GM12878 (cell line): ENCODE data around the gene EMC6. TPM values are rescaled to one million over a fixed set of nuclear protein-coding genes. Genes with fewer than 3 reads are reported as not detected.

Experiments
- ATAC-seq: fragments of 200-7000 bp; cut with Tn5 transposase; 3 replicates; pipeline ENCODE4 v1.9.1; 2020; ENCODE audit warnings: mild to moderate bottlenecking, moderate library complexity
- BruUV-seq: library from RNA; stranded (reverse); fragments of 400-500 nt; replicated peaks from 2 replicates; lab custom pipeline; 2021; lab: Mats Ljungman, UMichigan
- CTCF ChIA-PET: fragments of 300-600 bp; sonication (Branson Sonifier 250); formaldehyde crosslinking; extraction: SDS; loops from one replicate; lab custom pipeline; 2021; ENCODE audit warnings: inconsistent platforms; lab: Yijun Ruan, JAX
- POLR2A ChIA-PET: fragments of 350-600 bp; formaldehyde crosslinking; extraction: SDS; loops from one replicate; lab custom pipeline; 2021; ENCODE audit warnings: inconsistent platforms; lab: Charles Lee
- RAD21 ChIA-PET: fragments of 300-600 bp; sonication (Branson Sonifier 250); formaldehyde crosslinking; loops from one replicate; lab custom pipeline; 2023; ENCODE audit warnings: antibody characterized with exemption; ENCODE audit not compliant: unreplicated experiment; lab: Charles Lee
- SMC1A ChIA-PET: fragments of 300-600 bp; sonication (Branson Sonifier 250); formaldehyde crosslinking; loops from one replicate; lab custom pipeline; 2023; ENCODE audit not compliant: unreplicated experiment, uncharacterized antibody; lab: Charles Lee
- DNase-seq: peaks from one replicate; pipeline ENCODE4 v3.0.0-alpha.2; 2011; ENCODE audit warnings: low read depth, low spot score
- FAIRE-seq: peaks from 3 replicates; lab custom pipeline; 2011; peaks lifted over from hg19 to GRCh38; lab: Jason Lieb, UNC
- H2AFZ ChIP-seq: 2 replicates; pipeline ENCODE4 v1.6.0; 2011; ENCODE audit warnings: low read depth, low read length, control low read depth; ENCODE audit not compliant: control insufficient read depth
- H3K27ac ChIP-seq: 2 replicates; pipeline ENCODE4 v1.5.1; 2011; ENCODE audit warnings: control low read depth; ENCODE audit not compliant: control insufficient read depth, insufficient read depth
- H3K27me3 ChIP-seq, 2 experiments: replicated peaks in 1 of 2; 2 replicates each; pipeline versions ENCODE4 v1.6.0 to v1.6.1; 2011; ENCODE audit warnings: low read length in 1 of 2; ENCODE audit not compliant: control insufficient read depth in 2 of 2, insufficient read depth in 2 of 2
- H3K36me3 ChIP-seq, 2 experiments: 2 replicates each; pipeline ENCODE4 v1.5.1; 2011; ENCODE audit warnings: low read length in 1 of 2; ENCODE audit not compliant: control insufficient read depth in 2 of 2, insufficient read depth in 2 of 2
- H3K4me1 ChIP-seq: 2 replicates; pipeline ENCODE4 v1.6.1; 2011; ENCODE audit warnings: mild to moderate bottlenecking, low read length, moderate library complexity, mixed read lengths; ENCODE audit not compliant: control insufficient read depth, insufficient read depth
- H3K4me2 ChIP-seq: 2 replicates; pipeline ENCODE4 v1.6.0; 2011; ENCODE audit warnings: control low read depth; ENCODE audit not compliant: control insufficient read depth, insufficient read depth
- H3K4me3 ChIP-seq: fragments of 200-600 bp; sonication (generic); 2 replicates; pipeline ENCODE4 v1.5.1; 2016
- H3K79me2 ChIP-seq: 2 replicates; pipeline ENCODE4 v1.6.0; 2011; ENCODE audit warnings: low read length; ENCODE audit not compliant: control insufficient read depth, insufficient read depth
- H3K9ac ChIP-seq: 2 replicates; pipeline ENCODE4 v1.8.0; 2011; ENCODE audit warnings: low read length, control low read depth, mixed read lengths; ENCODE audit not compliant: control insufficient read depth, insufficient read depth
- H3K9me3 ChIP-seq: replicated peaks from 3 replicates; pipeline ENCODE4 v1.5.1; 2011; ENCODE audit warnings: mild to moderate bottlenecking, low read length; ENCODE audit not compliant: control insufficient read depth, insufficient read depth
- H4K20me1 ChIP-seq: 2 replicates; pipeline ENCODE4 v1.6.0; 2011; ENCODE audit not compliant: control insufficient read depth, insufficient read depth
- KLF5 ChIP-seq: fragments of 450-650 bp; IDR thresholded peaks from 2 replicates; pipeline ENCODE4 v1.6.1; 2014; ENCODE audit warnings: mild to moderate bottlenecking; ENCODE audit not compliant: partially characterized antibody
- MYC ChIP-seq: IDR thresholded peaks from 2 replicates; pipeline ENCODE4 v1.6.1; 2011; ENCODE audit warnings: mild to moderate bottlenecking, low read length, moderate library complexity, inconsistent platforms; ENCODE audit not compliant: insufficient read depth, insufficient replicate concordance, insufficient read length, severe bottlenecking
- NR2C2 ChIP-seq: IDR thresholded peaks from 2 replicates; pipeline ENCODE4 v1.6.1; 2011; ENCODE audit warnings: borderline replicate concordance, low read depth; ENCODE audit not compliant: control insufficient read depth, insufficient read length
- POU2F2 ChIP-seq: IDR thresholded peaks from 3 replicates; pipeline ENCODE4 v1.6.1; 2011; ENCODE audit warnings: low read depth, mild to moderate bottlenecking, low read length, borderline replicate concordance
- SMC3 ChIP-seq: IDR thresholded peaks from 2 replicates; pipeline ENCODE4 v1.6.1; 2011; ENCODE audit warnings: low read length, improper control_type of control experiment, borderline replicate concordance
- SREBF1 ChIP-seq: IDR thresholded peaks from 2 replicates; pipeline ENCODE4 v1.6.1; 2012; ENCODE audit warnings: mild to moderate bottlenecking, low read length
- ZBED1 ChIP-seq: IDR thresholded peaks from 2 replicates; pipeline ENCODE4 v1.6.1; 2016; ENCODE audit warnings: borderline replicate concordance
- ZNF207 ChIP-seq: fragments of 450-650 bp; IDR thresholded peaks from 2 replicates; pipeline ENCODE4 v1.6.1; 2014; ENCODE audit warnings: antibody characterized with exemption, mild to moderate bottlenecking, borderline replicate concordance
- ZNF274 ChIP-seq: IDR thresholded peaks from one replicate; pipeline ENCODE4 v1.8.0; 2011; ENCODE audit not compliant: insufficient read length, insufficient read depth
- WGBS: methylation state at CpG from one replicate; pipeline ENCODE4 v1.1.6; 2016; ENCODE audit warnings: low lambda C conversion rate; ENCODE audit not compliant: insufficient replicate concordance, insufficient coverage; ENCODE audit errors: missing lambda C conversion rate; 5-methylcytosine and 5-hydroxymethylcytosine counted together
- in situ Hi-C: fragments of 300-500 bp; cut with MboI; formaldehyde crosslinking; loops from 9 replicates; pipeline ENCODE4 v1.14.3; 2018; ENCODE audit warnings: mixed read lengths
- intact Hi-C: fragments of 100-400 bp; cut with micrococcal nuclease; formaldehyde crosslinking; loops from one replicate; pipeline ENCODE4 v1.14.2; 2022; ENCODE audit not compliant: unreplicated experiment
- polyA plus RNA-seq, 11 experiments: library from polyadenylated mRNA; depleted of rRNA in 4 of 11; unstranded in 6 of 11; stranded (reverse) in 5 of 11; fragments of >200 nt; fragmentation: Nextera tagmentation in 4 of 11; fragmentation: Illumina TruSeq in 1 of 11; extraction: Ambion mirVana in 4 of 11; extraction: Trizol in 1 of 11; gene quantifications; 1 replicate in 1 of 11; 2 replicates in 10 of 11; pipeline versions ENCODE4 v1.2.1 to v1.2.3, GENCODE V29; 2011 to 2016; ENCODE audit warnings: inconsistent platforms in 2 of 11, missing spikeins in 2 of 11, low read depth in 1 of 11
- total RNA-seq, 4 experiments: library from RNA; depleted of rRNA in 3 of 4; stranded (reverse); fragments of >200 nt in 3 of 4; fragmentation: Illumina TruSeq in 1 of 4; extraction: Trizol in 1 of 4; gene quantifications; 2 replicates each; pipeline versions ENCODE4 v1.2.1 to v1.2.3, GENCODE V29; 2013 to 2021
- TF ChIP-seq, protein P1 (sequence below): IDR thresholded peaks from 2 replicates; pipeline ENCODE4 v1.6.1; 2011; ENCODE audit warnings: low read depth, low read length, improper control_type of control experiment, borderline replicate concordance
- TF ChIP-seq, protein P2 (sequence below): IDR thresholded peaks from 2 replicates; pipeline ENCODE4 v1.6.1; 2012; ENCODE audit warnings: low read length, inconsistent platforms

Gene EMC6
- total and polyA plus RNA-seq, 10 of the 15 experiments (the other 5 are each of a cell fraction or from before 2014, with no cell fraction given) = 5.1 to 172 (median 35.9) TPM

DNA sequence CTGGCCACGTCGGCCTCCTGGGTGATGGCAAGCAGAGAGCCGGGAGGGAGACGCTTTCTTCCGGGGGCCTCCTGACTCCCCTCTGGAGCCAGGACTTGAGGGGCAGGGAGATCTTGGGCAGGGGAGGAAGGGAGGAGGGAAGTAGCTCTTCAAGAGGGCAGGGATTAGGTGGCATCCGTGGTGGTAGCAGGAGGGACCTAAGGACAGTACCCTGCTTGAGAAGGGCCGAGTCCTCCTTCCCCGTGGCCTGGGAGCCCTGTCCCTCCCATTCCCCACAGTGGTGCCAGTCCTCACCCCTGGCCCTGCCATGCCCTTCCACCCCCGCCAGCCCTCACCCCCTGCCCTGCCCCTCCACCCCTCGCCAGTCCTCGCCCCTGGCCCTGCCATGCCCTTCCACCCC is 12.8 kb upstream of the EMC6 start:
- 86% methylated on average over 8 of the region's 11 CpGs for WGBS
- in situ Hi-C loops = no loop called here
- H3K36me3 ChIP-seq = no peaks in the 10 kb centered on the region
- no peak for FAIRE-seq
- no peak overlapping the region for H3K4me2 ChIP-seq
- no peak overlapping the region for H2AFZ ChIP-seq
- TF ChIP-seq ZNF274 (no peak), ZNF207 (no peak), KLF5 (no peak), ZBED1 (no peak), NR2C2 (no peak), POU2F2 (no peak), MYC (no peak), SREBF1 (no peak), SMC3 (no peak)
- TF ChIP-seq, protein P1, sequence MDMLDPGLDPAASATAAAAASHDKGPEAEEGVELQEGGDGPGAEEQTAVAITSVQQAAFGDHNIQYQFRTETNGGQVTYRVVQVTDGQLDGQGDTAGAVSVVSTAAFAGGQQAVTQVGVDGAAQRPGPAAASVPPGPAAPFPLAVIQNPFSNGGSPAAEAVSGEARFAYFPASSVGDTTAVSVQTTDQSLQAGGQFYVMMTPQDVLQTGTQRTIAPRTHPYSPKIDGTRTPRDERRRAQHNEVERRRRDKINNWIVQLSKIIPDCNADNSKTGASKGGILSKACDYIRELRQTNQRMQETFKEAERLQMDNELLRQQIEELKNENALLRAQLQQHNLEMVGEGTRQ = no peak
- TF ChIP-seq, protein P2, sequence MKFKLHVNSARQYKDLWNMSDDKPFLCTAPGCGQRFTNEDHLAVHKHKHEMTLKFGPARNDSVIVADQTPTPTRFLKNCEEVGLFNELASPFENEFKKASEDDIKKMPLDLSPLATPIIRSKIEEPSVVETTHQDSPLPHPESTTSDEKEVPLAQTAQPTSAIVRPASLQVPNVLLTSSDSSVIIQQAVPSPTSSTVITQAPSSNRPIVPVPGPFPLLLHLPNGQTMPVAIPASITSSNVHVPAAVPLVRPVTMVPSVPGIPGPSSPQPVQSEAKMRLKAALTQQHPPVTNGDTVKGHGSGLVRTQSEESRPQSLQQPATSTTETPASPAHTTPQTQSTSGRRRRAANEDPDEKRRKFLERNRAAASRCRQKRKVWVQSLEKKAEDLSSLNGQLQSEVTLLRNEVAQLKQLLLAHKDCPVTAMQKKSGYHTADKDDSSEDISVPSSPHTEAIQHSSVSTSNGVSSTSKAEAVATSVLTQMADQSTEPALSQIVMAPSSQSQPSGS = no peak
- TF ChIP-seq, all 136 proteins: peak for 0
- CTCF ChIA-PET = no interaction called here
- ATAC-seq (no peak), DNase-seq (no peak)
- Histone ChIP-seq H4K20me1 (no peaks in the 10 kb centered on the region), H3K27me3 (no peaks in the 10 kb centered on the region), H3K27ac (no peak overlapping the region), H3K4me3 (no peak overlapping the region), H3K9ac (no peak overlapping the region), H3K9me3 (no peaks in the 10 kb centered on the region), H3K4me1 (no peaks in the 10 kb centered on the region), H3K79me2 (no peaks in the 10 kb centered on the region)
- intact Hi-C loops = no loop called here
- POLR2A ChIA-PET = no interaction called here
- RAD21 ChIA-PET = no interaction called here
- SMC1A ChIA-PET = no interaction called here
- BruUV-seq = no TSS peak
